ENCODE data around the gene CDH13.

DNA sequence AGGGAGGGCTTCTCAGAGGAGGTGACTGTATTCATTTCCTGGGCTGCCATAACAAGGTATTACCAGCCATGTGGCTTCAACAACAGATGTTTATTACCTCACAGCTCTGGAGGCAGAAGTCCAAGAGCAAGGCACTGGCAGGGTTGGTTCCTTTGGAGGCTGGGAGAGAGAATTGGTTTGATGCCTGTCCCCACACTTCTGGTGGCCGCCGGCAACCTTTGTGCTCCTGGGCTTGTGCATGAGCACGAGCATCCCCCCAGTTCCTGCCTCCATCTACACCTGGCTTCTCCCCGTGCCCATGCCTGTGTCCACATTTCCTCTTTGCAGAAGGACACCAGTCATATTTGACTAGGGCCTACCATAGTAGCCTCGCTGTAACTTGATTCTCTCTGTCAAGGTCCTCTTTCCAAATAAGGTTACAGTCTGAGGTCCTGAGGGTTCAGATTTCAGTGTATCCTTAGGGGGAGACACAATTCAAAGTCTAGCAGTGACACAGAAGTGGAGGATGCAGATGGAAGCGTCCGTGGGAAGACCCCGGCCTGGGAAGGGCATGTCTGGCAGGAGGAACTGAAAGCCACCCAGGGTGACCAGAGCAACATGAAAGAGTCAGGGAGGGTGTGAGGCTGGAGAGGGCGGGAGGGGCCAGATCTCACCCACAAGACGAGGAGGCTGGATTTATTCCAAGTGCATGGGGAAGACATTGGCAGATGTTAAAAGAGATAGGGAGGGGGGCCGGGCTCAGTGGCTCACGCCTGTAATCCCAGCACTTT, 992.8 kb downstream of the CDH13 start:
- TF ChIP-seq CTCF (IDR thresholded peaks at IDR 0.05; ENCODE audit: insufficient read depth, low read length) (no peak), POLR2AphosphoS5 (IDR thresholded peaks at IDR 0.05; ENCODE audit: low read depth) (no peak), GABPA (IDR thresholded peaks at IDR 0.05; ENCODE audit: low read depth) (no peak)
